Measurements from ENCODE around the gene LGR5. TPM values are rescaled to one million over a fixed set of nuclear protein-coding genes. Genes with fewer than 3 reads are reported as not detected.

LGR5 gene
- total and polyA plus RNA-seq, 2 donors (not counting 1 experiment from before 2014, with no cell fraction given): not detected

- H3K27ac ChIP-seq (ENCODE audit: insufficient read depth, low read length): no peak overlapping the region
- no peak for DNase-seq (ENCODE audit: low read depth in 2 of 2)
- H3K4me2 ChIP-seq (ENCODE audit: extremely low read depth, insufficient read depth, low read length): no peak overlapping the region
- H3K27me3 ChIP-seq (ENCODE audit: control insufficient read depth, insufficient read depth, low read length): no peaks in the 10 kb centered on the region
- H3K9me3 ChIP-seq (ENCODE audit: control insufficient read depth, insufficient read depth, low read depth, low read length): no peaks in the 10 kb centered on the region
- no peak for TF ChIP-seq EZH2 (IDR thresholded peaks at IDR 0.05; ENCODE audit: low read length, missing control alignments)
- TF ChIP-seq, protein P1, sequence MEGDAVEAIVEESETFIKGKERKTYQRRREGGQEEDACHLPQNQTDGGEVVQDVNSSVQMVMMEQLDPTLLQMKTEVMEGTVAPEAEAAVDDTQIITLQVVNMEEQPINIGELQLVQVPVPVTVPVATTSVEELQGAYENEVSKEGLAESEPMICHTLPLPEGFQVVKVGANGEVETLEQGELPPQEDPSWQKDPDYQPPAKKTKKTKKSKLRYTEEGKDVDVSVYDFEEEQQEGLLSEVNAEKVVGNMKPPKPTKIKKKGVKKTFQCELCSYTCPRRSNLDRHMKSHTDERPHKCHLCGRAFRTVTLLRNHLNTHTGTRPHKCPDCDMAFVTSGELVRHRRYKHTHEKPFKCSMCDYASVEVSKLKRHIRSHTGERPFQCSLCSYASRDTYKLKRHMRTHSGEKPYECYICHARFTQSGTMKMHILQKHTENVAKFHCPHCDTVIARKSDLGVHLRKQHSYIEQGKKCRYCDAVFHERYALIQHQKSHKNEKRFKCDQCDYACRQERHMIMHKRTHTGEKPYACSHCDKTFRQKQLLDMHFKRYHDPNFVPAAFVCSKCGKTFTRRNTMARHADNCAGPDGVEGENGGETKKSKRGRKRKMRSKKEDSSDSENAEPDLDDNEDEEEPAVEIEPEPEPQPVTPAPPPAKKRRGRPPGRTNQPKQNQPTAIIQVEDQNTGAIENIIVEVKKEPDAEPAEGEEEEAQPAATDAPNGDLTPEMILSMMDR (conservative IDR thresholded peaks at IDR 0.05 in 1 of 2, IDR thresholded peaks at IDR 0.05 in 1 of 2; ENCODE audit: low read depth in 1 of 2, low read length in 2 of 2): no peak
- no peaks in the 10 kb centered on the region for H3K36me3 ChIP-seq (ENCODE audit: control insufficient read depth, insufficient read depth, low read length)
- H3K4me3 ChIP-seq (replicated peaks in 1 of 4; ENCODE audit: control extremely low read depth in 1 of 4, insufficient read depth in 1 of 4, low read depth in 3 of 4, low read length in 4 of 4): no peak overlapping the region
- no peaks in the 10 kb centered on the region for H4K20me1 ChIP-seq (ENCODE audit: control insufficient read depth, extremely low read depth, insufficient read depth, low read length)
- no peaks in the 10 kb centered on the region for H3K79me2 ChIP-seq (ENCODE audit: control insufficient read depth, insufficient read depth, low read length)
- no peak overlapping the region for H2AFZ ChIP-seq (ENCODE audit: low read length)
- H3K4me1 ChIP-seq (ENCODE audit: control insufficient read depth, extremely low read depth, insufficient read depth, low read length): no peaks in the 10 kb centered on the region
- no peak overlapping the region for H3K9ac ChIP-seq (ENCODE audit: insufficient read depth, low read length)
Measured at GRCh38 chr12:71602761-71603577, 163.4 kb downstream of the LGR5 start.

DNA sequence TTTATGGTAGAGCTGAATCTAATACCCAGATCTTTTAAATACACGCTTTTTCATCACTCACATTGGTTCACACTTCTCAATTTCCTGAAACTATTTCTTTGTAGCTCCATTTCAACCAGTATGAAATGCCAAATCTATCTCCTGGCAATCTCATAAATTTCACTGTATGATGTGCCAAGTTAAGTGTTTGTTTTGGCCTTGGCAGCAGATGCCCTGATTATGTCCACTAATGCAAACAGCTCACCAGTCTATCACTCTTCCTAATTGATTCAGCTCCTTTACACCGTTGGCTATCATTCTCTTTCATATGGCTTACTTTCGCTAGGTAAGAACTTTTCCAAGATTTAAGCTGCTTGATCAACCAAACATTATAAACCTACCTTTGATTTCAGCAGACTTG is 165.4 kb downstream of the LGR5 start:
- H3K36me3 ChIP-seq (ENCODE audit: control insufficient read depth, insufficient read depth, low read length): no peaks in the 10 kb centered on the region
- H3K4me2 ChIP-seq (ENCODE audit: extremely low read depth, insufficient read depth, low read length): no peak overlapping the region
- DNase-seq (ENCODE audit: low read depth in 2 of 2): no peak
- TF ChIP-seq EZH2 (IDR thresholded peaks at IDR 0.05; ENCODE audit: low read length, missing control alignments): no peak
- TF ChIP-seq, protein P1 (conservative IDR thresholded peaks at IDR 0.05 in 1 of 2, IDR thresholded peaks at IDR 0.05 in 1 of 2; ENCODE audit: low read depth in 1 of 2, low read length in 2 of 2): no peak
- no peak overlapping the region for H3K27ac ChIP-seq (ENCODE audit: insufficient read depth, low read length)
- no peak overlapping the region for H3K9ac ChIP-seq (ENCODE audit: insufficient read depth, low read length)
- H3K9me3 ChIP-seq (ENCODE audit: control insufficient read depth, insufficient read depth, low read depth, low read length): no peaks in the 10 kb centered on the region
- no peaks in the 10 kb centered on the region for H3K79me2 ChIP-seq (ENCODE audit: control insufficient read depth, insufficient read depth, low read length)
- H3K4me3 ChIP-seq (replicated peaks in 1 of 4; ENCODE audit: control extremely low read depth in 1 of 4, insufficient read depth in 1 of 4, low read depth in 3 of 4, low read length in 4 of 4): no peak overlapping the region
- H2AFZ ChIP-seq (ENCODE audit: low read length): no peak overlapping the region
- H4K20me1 ChIP-seq (ENCODE audit: control insufficient read depth, extremely low read depth, insufficient read depth, low read length): no peaks in the 10 kb centered on the region
- no peaks in the 10 kb centered on the region for H3K27me3 ChIP-seq (ENCODE audit: control insufficient read depth, insufficient read depth, low read length)
- H3K4me1 ChIP-seq (ENCODE audit: control insufficient read depth, extremely low read depth, insufficient read depth, low read length): no peaks in the 10 kb centered on the region

GRCh38 chr12:71607494-71608330 is 168.1 kb downstream of the LGR5 start:
- Histone ChIP-seq H2AFZ (ENCODE audit: low read length) (no peak overlapping the region), H4K20me1 (ENCODE audit: control insufficient read depth, extremely low read depth, insufficient read depth, low read length) (no peaks in the 10 kb centered on the region), H3K9ac (ENCODE audit: insufficient read depth, low read length) (no peak overlapping the region), H3K4me1 (ENCODE audit: control insufficient read depth, extremely low read depth, insufficient read depth, low read length) (no peaks in the 10 kb centered on the region), H3K9me3 (ENCODE audit: control insufficient read depth, insufficient read depth, low read depth, low read length) (no peaks in the 10 kb centered on the region), H3K79me2 (ENCODE audit: control insufficient read depth, insufficient read depth, low read length) (no peaks in the 10 kb centered on the region), H3K4me3 (replicated peaks in 1 of 4; ENCODE audit: control extremely low read depth in 1 of 4, insufficient read depth in 1 of 4, low read depth in 3 of 4, low read length in 4 of 4) (no peak overlapping the region), H3K27ac (ENCODE audit: insufficient read depth, low read length) (no peak overlapping the region), H3K36me3 (ENCODE audit: control insufficient read depth, insufficient read depth, low read length) (peaks cover 4% of the 10 kb centered on the region), H3K4me2 (ENCODE audit: extremely low read depth, insufficient read depth, low read length) (no peak overlapping the region), H3K27me3 (ENCODE audit: control insufficient read depth, insufficient read depth, low read length) (no peaks in the 10 kb centered on the region)
- no peak for DNase-seq (ENCODE audit: low read depth in 2 of 2)
- TF ChIP-seq EZH2 (IDR thresholded peaks at IDR 0.05; ENCODE audit: low read length, missing control alignments): no peak
- TF ChIP-seq, protein P1 (conservative IDR thresholded peaks at IDR 0.05 in 1 of 2, IDR thresholded peaks at IDR 0.05 in 1 of 2; ENCODE audit: low read depth in 1 of 2, low read length in 2 of 2): no peak
